ENCODE results near the gene PLXNA4.

Gene PLXNA4

DNA sequence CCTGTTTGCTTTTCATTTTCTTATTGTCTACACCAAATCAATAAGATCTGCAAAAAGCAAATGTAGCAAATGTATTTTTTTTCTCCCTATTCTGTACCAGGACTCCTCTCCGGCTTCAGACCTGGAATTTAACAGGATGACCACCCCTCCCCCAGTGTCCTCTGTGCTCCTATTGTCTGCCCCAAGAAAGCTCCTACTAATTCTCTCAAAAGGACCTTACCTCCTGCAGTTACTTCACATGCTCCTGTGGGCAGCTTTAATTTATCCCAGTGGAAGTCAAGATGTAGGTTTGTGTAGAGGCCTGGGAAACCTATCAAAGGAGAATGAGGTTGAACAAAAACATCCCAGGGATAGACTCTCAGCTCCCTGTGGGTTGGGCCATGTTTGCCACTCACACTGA is 31.3 kb downstream of the PLXNA4 start:
- no peaks in the 10 kb centered on the region for H3K36me3 ChIP-seq (ENCODE audit: control insufficient read depth in 1 of 2, insufficient read depth in 2 of 2, low read length in 2 of 2)
- H3K9me3 ChIP-seq (ENCODE audit: insufficient read depth, low read depth, low read length) = no peaks in the 10 kb centered on the region
- H3K79me1 ChIP-seq (ENCODE audit: low read length) = no peaks in the 10 kb centered on the region
- no CpG with 5 or more reads among the region's 1 CpG for WGBS (ENCODE audit: extremely low coverage, insufficient coverage, insufficient read length)
- H2AFZ ChIP-seq (ENCODE audit: insufficient read depth, low read length, poor library complexity) = no peak overlapping the region
- H3K18ac ChIP-seq (ENCODE audit: low read length) = no peak overlapping the region
- H3K79me2 ChIP-seq (ENCODE audit: control insufficient read depth, insufficient read depth, low read length, poor library complexity) = no peaks in the 10 kb centered on the region
- no peak overlapping the region for H4K12ac ChIP-seq (ENCODE audit: low read depth, low read length)
- no peak overlapping the region for H3K23ac ChIP-seq (ENCODE audit: low read length)
- H3K4me1 ChIP-seq (ENCODE audit: control insufficient read depth in 1 of 2, insufficient read depth in 2 of 2, low read length in 2 of 2) = peaks cover 0 to 3% of the 10 kb centered on the region in 2 experiments
- H2AK5ac ChIP-seq (ENCODE audit: low read length) = no peak overlapping the region
- no peak overlapping the region for H4K8ac ChIP-seq (ENCODE audit: low read depth, low read length)
- H4K91ac ChIP-seq (ENCODE audit: low read depth, low read length) = no peak overlapping the region
- H2BK5ac ChIP-seq (ENCODE audit: low read depth, low read length, poor library complexity) = no peak overlapping the region
- no peak overlapping the region for H2BK120ac ChIP-seq (ENCODE audit: insufficient read depth, low read length, poor library complexity)
- no peak overlapping the region for H3K14ac ChIP-seq (ENCODE audit: low read length)
- no peak overlapping the region for H3K4ac ChIP-seq (ENCODE audit: low read depth, low read length)
- H3K27ac ChIP-seq (ENCODE audit: low read depth, low read length) = no peak overlapping the region
- peaks cover 2% of the 10 kb centered on the region for H3K27me3 ChIP-seq (ENCODE audit: insufficient read depth, low read length)
- no peak overlapping the region for H3K9ac ChIP-seq (ENCODE audit: low read length)
- H3K4me2 ChIP-seq (ENCODE audit: low read length) = no peak overlapping the region
- no peak overlapping the region for H2BK12ac ChIP-seq (ENCODE audit: low read length)
- no peak for DNase-seq
- H3K4me3 ChIP-seq (ENCODE audit: low read depth, low read length) = no peak overlapping the region

- H3K4ac ChIP-seq (ENCODE audit: low read depth, low read length) = no peak overlapping the region
- H3K27me3 ChIP-seq (ENCODE audit: insufficient read depth, low read length) = peaks cover 2% of the 10 kb centered on the region
- no peak overlapping the region for H4K12ac ChIP-seq (ENCODE audit: low read depth, low read length)
- no peak for DNase-seq
- no peak overlapping the region for H3K4me3 ChIP-seq (ENCODE audit: low read depth, low read length)
- no peak overlapping the region for H3K14ac ChIP-seq (ENCODE audit: low read length)
- no peak overlapping the region for H3K27ac ChIP-seq (ENCODE audit: low read depth, low read length)
- H2BK5ac ChIP-seq (ENCODE audit: low read depth, low read length, poor library complexity) = no peak overlapping the region
- H3K79me1 ChIP-seq (ENCODE audit: low read length) = no peaks in the 10 kb centered on the region
- H3K4me1 ChIP-seq (ENCODE audit: control insufficient read depth in 1 of 2, insufficient read depth in 2 of 2, low read length in 2 of 2) = peaks cover 0 to 3% of the 10 kb centered on the region in 2 experiments
- H2AFZ ChIP-seq (ENCODE audit: insufficient read depth, low read length, poor library complexity) = no peak overlapping the region
- H4K91ac ChIP-seq (ENCODE audit: low read depth, low read length) = no peak overlapping the region
- no peaks in the 10 kb centered on the region for H3K36me3 ChIP-seq (ENCODE audit: control insufficient read depth in 1 of 2, insufficient read depth in 2 of 2, low read length in 2 of 2)
- H3K79me2 ChIP-seq (ENCODE audit: control insufficient read depth, insufficient read depth, low read length, poor library complexity) = no peaks in the 10 kb centered on the region
- no peak overlapping the region for H4K8ac ChIP-seq (ENCODE audit: low read depth, low read length)
- no peaks in the 10 kb centered on the region for H3K9me3 ChIP-seq (ENCODE audit: insufficient read depth, low read depth, low read length)
- no peak overlapping the region for H3K18ac ChIP-seq (ENCODE audit: low read length)
- H3K9ac ChIP-seq (ENCODE audit: low read length) = no peak overlapping the region
- H2AK5ac ChIP-seq (ENCODE audit: low read length) = no peak overlapping the region
- no peak overlapping the region for H3K23ac ChIP-seq (ENCODE audit: low read length)
- H2BK120ac ChIP-seq (ENCODE audit: insufficient read depth, low read length, poor library complexity) = no peak overlapping the region
- no CpG with 5 or more reads among the region's 1 CpG for WGBS (ENCODE audit: extremely low coverage, insufficient coverage, insufficient read length)
- H3K4me2 ChIP-seq (ENCODE audit: low read length) = no peak overlapping the region
- H2BK12ac ChIP-seq (ENCODE audit: low read length) = no peak overlapping the region
Observed at GRCh38 chr7:132544025-132544424, 32.2 kb downstream of the PLXNA4 start.

- Histone ChIP-seq H3K4me1 (ENCODE audit: control insufficient read depth in 1 of 2, insufficient read depth in 2 of 2, low read length in 2 of 2) (peaks cover 0 to 5% of the 10 kb centered on the region in 2 experiments), H2BK12ac (ENCODE audit: low read length) (no peak overlapping the region), H3K14ac (ENCODE audit: low read length) (no peak overlapping the region), H3K9me3 (ENCODE audit: insufficient read depth, low read depth, low read length) (no peaks in the 10 kb centered on the region), H3K27ac (ENCODE audit: low read depth, low read length) (no peak overlapping the region), H2AK5ac (ENCODE audit: low read length) (no peak overlapping the region), H2BK120ac (ENCODE audit: insufficient read depth, low read length, poor library complexity) (no peak overlapping the region), H3K79me2 (ENCODE audit: control insufficient read depth, insufficient read depth, low read length, poor library complexity) (no peaks in the 10 kb centered on the region), H4K91ac (ENCODE audit: low read depth, low read length) (no peak overlapping the region), H3K18ac (ENCODE audit: low read length) (no peak overlapping the region), H3K27me3 (ENCODE audit: insufficient read depth, low read length) (peaks cover 2% of the 10 kb centered on the region), H3K4me3 (ENCODE audit: low read depth, low read length) (no peak overlapping the region), H3K36me3 (ENCODE audit: control insufficient read depth in 1 of 2, insufficient read depth in 2 of 2, low read length in 2 of 2) (no peaks in the 10 kb centered on the region), H3K9ac (ENCODE audit: low read length) (no peak overlapping the region), H4K12ac (ENCODE audit: low read depth, low read length) (no peak overlapping the region), H3K4ac (ENCODE audit: low read depth, low read length) (no peak overlapping the region), H3K4me2 (ENCODE audit: low read length) (no peak overlapping the region), H3K23ac (ENCODE audit: low read length) (no peak overlapping the region), H2BK5ac (ENCODE audit: low read depth, low read length, poor library complexity) (no peak overlapping the region), H4K8ac (ENCODE audit: low read depth, low read length) (no peak overlapping the region), H3K79me1 (ENCODE audit: low read length) (no peaks in the 10 kb centered on the region), H2AFZ (ENCODE audit: insufficient read depth, low read length, poor library complexity) (no peak overlapping the region)
- no CpG with 5 or more reads among the region's 1 CpG for WGBS (ENCODE audit: extremely low coverage, insufficient coverage, insufficient read length)
- DNase-seq = no peak
Observed at GRCh38 chr7:132542895-132543294, 33.4 kb downstream of the PLXNA4 start.

GRCh38 chr7:132541656-132542055 is 34.6 kb downstream of the PLXNA4 start:
- no peak overlapping the region for H3K14ac ChIP-seq (ENCODE audit: low read length)
- no peak overlapping the region for H2AK5ac ChIP-seq (ENCODE audit: low read length)
- no peak overlapping the region for H3K23ac ChIP-seq (ENCODE audit: low read length)
- no peak overlapping the region for H4K8ac ChIP-seq (ENCODE audit: low read depth, low read length)
- H3K4ac ChIP-seq (ENCODE audit: low read depth, low read length) = no peak overlapping the region
- H3K36me3 ChIP-seq (ENCODE audit: control insufficient read depth in 1 of 2, insufficient read depth in 2 of 2, low read length in 2 of 2) = no peaks in the 10 kb centered on the region
- H3K79me1 ChIP-seq (ENCODE audit: low read length) = no peaks in the 10 kb centered on the region
- no peak overlapping the region for H2AFZ ChIP-seq (ENCODE audit: insufficient read depth, low read length, poor library complexity)
- H2BK12ac ChIP-seq (ENCODE audit: low read length) = no peak overlapping the region
- H3K9me3 ChIP-seq (ENCODE audit: insufficient read depth, low read depth, low read length) = no peaks in the 10 kb centered on the region
- H3K4me2 ChIP-seq (ENCODE audit: low read length) = peak overlapping the region; percentile 5
- peaks cover 2% of the 10 kb centered on the region for H3K27me3 ChIP-seq (ENCODE audit: insufficient read depth, low read length)
- H4K12ac ChIP-seq (ENCODE audit: low read depth, low read length) = no peak overlapping the region
- H3K9ac ChIP-seq (ENCODE audit: low read length) = no peak overlapping the region
- no peak overlapping the region for H2BK120ac ChIP-seq (ENCODE audit: insufficient read depth, low read length, poor library complexity)
- H3K18ac ChIP-seq (ENCODE audit: low read length) = no peak overlapping the region
- DNase-seq = no peak
- H3K4me1 ChIP-seq (ENCODE audit: control insufficient read depth in 1 of 2, insufficient read depth in 2 of 2, low read length in 2 of 2) = peaks cover 3 to 12% of the 10 kb centered on the region in 2 experiments
- H2BK5ac ChIP-seq (ENCODE audit: low read depth, low read length, poor library complexity) = no peak overlapping the region
- no CpG with 5 or more reads among the region's 6 CpGs for WGBS (ENCODE audit: extremely low coverage, insufficient coverage, insufficient read length)
- no peak overlapping the region for H4K91ac ChIP-seq (ENCODE audit: low read depth, low read length)
- no peaks in the 10 kb centered on the region for H3K79me2 ChIP-seq (ENCODE audit: control insufficient read depth, insufficient read depth, low read length, poor library complexity)
- no peak overlapping the region for H3K4me3 ChIP-seq (ENCODE audit: low read depth, low read length)
- H3K27ac ChIP-seq (ENCODE audit: low read depth, low read length) = no peak overlapping the region

Measured in trophoblast cell (in vitro differentiated cells and primary cell).